T-helper 2 cell treated with Interferon-gamma antibody and Interleukin-4, amounts not matched to agents 100 ng/mL and 5 ng/mL, for 36 hours (primary cell): ENCODE data around the gene KRTAP5-7. TPM values are rescaled to one million over a fixed set of nuclear protein-coding genes. Genes with fewer than 3 reads are reported as not detected.

Experiments
- total RNA-seq: library from RNA; stranded (reverse); gene quantifications from 2 replicates; pipeline ENCODE4 v1.2.3, GENCODE V29; 2022

KRTAP5-7 gene
- total RNA-seq, 1 donor from 2014 or later: 0.25 TPM

Other genes starting within 250 kb of the KRTAP5-7 start
- 47.0 and 51.1 TPM in 2 replicates for gene DHCR7, start 78.9 kb upstream of the KRTAP5-7 start, total RNA-seq
- gene NADSYN1, start 74.1 kb upstream of the KRTAP5-7 start, total RNA-seq: 109 and 112 TPM in 2 replicates
- 0.16 TPM in 1 of 2 replicates, not detected in the other for gene KRTAP5-8, start 10.8 kb downstream of the KRTAP5-7 start, total RNA-seq
- 0.18 and 0.39 TPM in 2 replicates for gene KRTAP5-9, start 21.2 kb downstream of the KRTAP5-7 start, total RNA-seq
- gene KRTAP5-10, start 38.3 kb downstream of the KRTAP5-7 start, total RNA-seq: not detected in 2 replicates
- gene KRTAP5-11, start 55.6 kb downstream of the KRTAP5-7 start, total RNA-seq: not detected in 2 replicates